Measurements from ENCODE around the gene CCDC83.
"Not testable (repeated sequence)": the region's sequence is repeated elsewhere in the genome, so short reads cannot be mapped to it uniquely, and the experiment has no call there.

Gene CCDC83

DNA sequence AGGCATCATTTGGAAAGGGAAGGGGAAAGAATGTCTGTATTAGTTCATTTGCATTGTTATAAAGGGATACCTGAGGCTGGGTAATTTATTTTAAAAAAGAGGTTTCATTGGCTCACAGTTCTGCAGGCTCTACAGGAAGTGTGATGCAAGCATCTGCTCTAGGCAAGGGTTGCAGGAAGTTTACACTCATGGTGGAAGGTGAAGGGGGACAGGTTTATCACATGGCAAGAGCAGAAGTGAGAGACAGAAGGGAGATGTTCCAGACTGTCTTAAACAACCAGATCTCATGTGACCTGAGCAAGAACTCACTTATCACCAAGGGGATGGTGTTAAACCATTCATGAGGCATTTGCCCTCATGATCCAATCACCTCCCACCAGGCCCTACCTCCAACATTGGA is 90.6 kb downstream of the CCDC83 start:
- DNase-seq, result no peak

DNA sequence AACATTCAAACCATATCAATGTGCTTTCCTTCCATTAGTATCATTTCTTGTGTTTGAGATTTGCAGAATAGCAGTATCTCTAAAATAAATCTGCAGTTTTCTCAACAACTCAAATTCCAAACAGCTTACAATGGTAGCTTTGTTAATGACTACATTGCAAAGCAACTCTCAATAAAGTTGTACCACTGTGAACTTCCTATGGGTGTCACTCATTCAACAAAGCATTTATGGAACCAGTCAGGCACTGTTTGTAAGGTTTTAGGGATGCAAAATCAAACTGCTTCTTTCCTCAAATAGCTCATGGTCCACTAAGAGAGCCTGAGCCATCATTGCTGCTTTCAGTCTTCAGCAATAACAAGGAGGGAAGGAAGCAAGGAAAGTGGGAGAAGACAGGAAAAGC is 91.0 kb downstream of the CCDC83 start:
- DNase-seq, result no peak

DNA sequence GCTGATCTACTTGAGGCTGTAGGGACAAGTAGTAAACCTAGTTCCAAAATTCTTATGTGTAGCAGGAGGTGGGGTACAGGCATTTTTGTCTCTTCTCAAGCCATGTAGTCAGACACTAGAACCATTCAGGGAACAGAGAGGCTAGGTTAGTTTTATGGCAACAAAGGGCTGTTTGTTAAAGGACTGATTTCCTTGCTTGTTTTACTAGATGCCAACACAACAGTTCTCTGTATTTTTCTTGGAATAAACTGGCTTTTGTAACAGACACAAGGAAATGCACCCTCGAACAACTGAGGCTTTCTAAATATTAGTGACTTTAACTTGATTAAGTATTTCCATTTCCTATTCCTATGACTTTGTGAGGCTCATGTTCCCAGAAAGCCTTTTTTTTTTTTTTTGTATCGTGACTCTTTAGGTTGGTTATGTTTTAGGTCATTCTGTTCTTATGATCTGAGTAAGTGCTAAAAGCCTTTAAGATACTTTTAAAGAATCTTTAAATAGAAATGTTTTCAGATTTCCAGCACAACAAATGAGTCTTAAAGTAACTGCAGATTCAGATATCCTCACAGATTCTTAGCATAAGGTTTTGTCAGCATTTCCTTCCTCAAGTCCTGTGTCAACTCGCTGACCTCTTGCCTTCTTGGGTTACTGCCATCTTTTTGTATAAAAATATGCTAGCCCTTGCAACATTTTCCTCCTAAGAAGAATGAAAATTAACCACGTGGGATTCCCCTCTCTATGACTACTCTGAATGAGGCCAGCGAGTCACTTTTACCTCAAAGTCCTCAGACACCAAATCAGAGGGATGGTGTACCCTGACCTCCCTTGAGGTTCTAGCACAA is 92.5 kb downstream of the CCDC83 start:
- no peak for DNase-seq

DNA sequence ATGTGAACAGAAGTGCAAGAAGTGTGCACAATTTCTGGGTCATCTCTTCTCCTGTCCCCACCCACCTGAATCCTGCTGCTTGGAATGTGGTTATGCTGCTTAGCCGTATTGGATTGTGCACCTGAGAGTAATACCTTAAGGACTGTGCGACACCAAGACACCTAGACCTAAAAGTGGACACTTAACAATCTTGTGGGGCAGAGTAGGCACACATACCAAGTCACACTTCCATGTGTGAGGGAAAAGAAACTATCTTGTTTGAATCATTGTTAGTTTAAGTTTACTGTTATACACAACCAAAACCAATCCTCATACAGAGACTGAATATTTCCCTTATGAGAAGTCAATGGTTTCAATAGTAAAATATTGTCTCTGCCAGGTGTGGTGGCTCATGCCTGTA is 93.7 kb downstream of the CCDC83 start:
- no peak for DNase-seq

DNA sequence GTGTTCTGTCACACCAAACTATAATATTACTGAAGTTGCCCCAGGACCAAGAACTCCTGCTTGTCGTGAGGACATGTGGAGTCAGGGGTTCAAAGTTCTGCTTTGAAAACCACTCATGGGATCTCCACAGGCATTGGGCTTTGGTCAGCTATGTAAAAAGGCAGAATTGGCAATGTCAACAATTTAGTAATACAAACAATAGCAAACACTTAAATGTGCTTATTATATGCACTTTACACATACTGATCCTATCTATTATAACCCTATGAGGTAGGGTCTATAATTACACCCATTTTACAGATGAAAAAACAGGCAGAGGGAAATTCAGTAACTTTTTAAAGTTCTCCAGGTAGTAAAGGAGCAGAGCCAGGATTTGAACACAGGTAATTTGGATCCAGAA is 94.6 kb downstream of the CCDC83 start:
- DNase-seq, result no peak

DNA sequence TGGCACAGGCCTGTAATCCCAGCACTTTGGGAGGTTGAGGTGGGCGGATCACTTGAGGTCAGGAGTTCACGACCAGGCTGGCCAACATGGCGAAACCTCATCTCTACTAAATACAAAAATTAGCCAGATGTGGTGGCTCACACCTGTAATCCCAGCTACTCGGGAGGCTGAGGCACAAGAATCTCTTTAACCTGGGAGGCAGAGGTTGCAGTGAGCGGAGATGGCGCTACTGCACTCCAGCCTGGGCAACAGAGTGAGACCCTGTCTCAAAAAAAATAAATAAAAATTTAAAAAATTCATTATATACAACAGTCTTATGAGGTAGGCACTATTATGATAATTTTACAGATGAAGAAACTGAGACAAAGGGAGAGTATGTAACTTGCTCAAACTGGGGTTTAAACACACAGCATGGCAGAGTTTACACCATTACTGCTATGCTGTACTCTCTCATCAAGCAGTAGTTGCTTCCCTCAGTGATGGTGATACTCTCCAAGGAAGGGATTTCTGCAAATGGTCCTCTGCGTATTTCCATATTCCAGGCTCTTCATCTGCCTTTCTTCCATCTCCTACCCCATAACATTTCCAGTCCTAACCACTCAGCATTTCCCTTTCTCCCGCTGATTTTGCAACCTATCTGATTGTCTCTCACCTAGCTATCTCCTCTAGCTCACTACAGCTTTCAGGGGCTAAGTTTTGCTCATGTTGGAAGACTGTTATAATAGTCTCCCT is 95.3 kb downstream of the CCDC83 start:
- DNase-seq, result no peak

DNA sequence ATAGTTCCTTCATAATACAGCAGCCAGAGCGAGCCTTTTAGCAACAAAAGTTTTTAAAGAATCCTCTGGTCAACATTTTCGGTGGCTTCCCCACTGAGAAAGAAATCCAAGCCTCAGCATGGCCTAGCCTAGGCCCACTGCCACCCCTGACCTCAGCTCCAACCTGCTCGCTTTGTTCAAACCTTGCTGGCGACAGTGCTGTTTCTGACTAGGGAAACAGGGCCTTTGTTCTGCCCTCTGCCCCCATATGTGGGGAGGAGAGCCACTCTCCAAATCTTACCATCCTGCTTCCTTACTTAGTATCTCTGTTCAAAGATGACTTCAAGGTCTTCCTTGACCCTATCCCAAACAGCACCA is 95.8 kb downstream of the CCDC83 start:
- no peak for DNase-seq

DNA sequence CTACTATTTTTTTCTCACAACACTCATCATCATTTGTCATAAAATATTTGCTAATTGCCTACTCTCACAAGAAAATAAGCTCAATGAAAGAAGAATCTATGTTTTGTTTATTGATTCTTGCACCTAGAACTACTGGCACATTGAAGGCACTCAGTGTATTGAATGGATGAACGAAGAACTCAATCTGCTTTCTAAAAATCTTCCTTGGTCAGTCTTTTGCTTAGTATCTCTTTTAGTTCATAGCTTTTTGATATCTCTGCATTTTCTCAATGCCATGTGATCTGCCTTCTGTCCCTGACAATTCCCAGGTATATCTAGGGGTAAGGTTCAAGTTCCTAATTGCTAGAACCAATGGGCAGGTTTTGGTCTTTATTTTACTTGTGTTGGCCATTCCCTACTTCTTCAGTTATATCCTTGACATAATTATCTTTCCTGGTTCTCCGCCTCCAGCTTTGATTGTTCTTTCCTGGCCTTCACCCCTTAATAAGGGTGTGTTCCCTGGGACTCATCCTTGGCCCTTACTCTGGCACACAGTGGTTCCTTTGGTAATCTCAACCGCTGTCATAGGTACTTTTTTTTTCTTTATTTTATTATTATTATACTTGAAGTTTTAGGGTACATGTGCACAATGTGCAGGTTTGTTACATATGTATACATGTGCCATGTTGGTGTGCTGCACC is 96.4 kb downstream of the CCDC83 start:
- DNase-seq, result no peak

DNA sequence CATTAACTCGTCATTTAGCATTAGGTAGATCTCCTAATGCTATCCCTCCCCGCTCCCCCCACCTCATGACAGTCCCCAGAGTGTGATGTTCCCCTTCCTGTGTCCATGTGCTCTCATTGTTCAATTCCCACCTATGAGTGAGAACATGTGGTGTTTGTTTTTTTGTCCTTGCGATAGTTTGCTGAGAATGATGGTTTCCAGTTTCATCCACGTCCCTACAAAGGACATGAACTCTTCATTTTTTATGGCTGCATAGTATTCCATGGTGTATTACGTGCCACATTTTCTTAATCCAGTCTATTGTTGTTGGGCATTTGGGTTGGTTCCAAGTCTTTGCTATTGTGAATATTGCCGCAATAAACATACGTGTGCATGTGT is 96.9 kb downstream of the CCDC83 start:
- DNase-seq, result not testable (repeated sequence)

DNA sequence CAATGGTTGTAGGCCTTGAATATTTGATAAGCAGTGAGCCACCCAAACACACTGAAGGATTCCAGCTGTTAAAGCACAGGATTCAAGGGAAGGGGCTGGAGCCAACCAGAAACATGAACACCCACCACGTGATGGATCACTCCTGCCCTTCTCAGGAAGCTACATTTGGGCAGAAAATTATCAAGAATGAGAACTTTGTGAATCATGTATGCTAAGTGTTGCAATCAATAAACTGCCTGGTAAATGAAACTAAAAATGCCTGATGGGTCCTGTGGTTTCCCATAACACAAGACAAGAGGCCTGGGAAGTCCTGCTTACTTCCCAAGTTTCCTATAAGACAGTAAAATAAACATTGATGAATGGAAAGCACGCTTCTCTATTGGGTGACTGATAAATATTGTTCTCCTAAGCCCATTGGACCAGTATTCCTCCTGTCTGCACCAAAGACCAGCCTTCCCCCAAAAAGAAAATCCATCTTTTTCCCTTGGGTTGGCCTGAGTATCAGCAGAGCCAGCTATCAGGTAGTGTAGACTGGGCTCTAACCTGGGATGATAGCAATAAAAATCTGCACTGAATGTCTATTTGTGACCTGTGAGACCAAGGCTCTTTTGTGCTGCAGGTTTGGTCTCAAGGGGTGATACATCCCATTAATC is 98.4 kb downstream of the CCDC83 start:
- no peak for DNase-seq

DNA sequence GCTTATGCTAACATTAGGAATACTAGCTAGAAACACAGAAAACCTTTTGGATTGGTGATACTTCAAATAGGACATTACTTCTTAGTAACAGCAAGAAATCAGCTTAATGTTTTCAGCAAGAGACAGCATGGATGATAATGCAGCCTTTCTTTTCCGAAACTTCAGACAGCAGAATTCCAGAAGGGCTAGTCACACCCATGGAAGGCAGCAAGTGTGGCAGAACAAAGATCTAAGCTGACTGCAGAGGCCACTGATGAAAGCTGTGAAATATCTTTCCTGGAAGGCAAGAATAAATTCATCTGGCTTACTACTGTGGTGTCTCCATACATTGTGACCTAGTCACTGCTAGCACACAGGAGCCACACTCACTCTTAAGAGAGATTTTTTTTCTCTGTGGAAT is 100.3 kb downstream of the CCDC83 start:
- DNase-seq, result no peak

DNA sequence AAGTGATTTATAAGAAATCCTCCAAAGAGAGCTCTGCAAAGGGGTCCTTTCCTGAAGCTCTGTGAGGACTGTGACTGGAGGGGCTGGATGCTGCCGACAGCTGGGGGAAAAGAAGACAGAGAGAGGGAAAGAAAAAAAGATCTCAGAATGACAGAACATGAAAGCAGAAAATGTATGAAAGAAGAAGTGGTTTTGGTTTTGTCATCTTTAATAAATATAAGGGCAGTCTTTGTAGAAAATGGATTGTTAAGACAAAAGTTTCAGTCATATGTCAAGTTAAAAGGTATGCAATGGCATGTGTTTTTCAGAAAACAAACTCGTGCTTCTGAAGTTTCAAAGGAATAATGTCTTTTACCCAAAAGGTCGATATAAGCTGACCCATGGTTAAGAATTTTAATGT is 105.5 kb downstream of the CCDC83 start:
- DNase-seq, result no peak

DNA sequence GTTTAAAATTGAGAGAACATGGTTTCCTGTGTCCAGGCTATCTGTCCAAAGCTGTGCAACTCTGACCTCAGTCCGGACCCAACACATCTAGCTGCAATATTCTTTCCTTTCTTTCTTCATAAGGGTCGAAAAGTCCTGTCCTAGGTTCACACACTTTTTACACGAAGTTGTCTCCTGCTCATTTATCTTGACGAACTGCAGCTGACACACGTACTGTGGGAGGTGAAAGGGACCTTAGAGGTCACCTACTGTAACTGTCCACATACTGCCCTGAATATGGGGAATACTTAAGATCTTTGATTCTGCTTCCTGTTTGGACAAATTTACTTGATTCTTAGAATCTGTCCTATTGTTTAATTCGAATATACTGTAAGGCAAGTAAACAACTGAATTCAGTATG is 105.9 kb downstream of the CCDC83 start:
- no peak for DNase-seq

DNA sequence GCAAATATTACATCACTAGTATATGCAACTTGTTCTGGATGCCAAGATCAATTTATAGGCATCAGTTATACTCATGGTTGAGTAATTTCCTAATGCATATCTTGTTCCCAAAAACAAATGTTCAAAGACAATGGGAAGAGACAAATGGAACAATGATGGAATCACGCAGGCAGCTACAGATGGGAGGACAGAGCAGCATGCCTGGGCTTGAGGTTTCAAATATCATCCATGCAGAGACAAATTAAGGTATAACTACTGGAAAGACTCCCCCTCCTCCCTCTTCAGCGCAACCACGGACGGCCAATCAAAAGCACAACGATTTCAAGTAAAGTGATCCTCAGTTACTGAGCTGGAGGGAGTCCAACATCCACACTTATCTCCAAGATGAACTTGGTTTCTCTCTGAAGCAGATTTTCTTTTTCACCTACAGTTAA is 106.8 kb downstream of the CCDC83 start:
- DNase-seq, result no peak

DNA sequence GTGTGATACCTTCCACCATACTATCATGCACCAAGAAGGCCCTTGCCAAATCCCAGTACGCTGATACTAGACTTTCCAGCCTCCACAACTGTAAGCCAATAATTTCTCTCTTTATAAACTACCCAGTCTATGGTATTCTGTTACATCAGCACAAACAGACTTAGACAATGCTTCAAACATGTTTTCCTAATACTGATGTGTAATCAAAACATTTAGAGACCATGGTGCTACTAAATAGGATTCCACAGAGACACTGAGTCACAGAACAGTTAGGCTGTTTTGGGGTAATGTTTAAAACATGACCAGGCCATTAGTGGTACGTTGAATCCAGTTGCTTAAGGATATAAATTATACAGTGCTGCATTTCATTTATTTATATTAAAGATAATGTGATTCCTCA is 110.0 kb downstream of the CCDC83 start:
- DNase-seq, result no peak

DNA sequence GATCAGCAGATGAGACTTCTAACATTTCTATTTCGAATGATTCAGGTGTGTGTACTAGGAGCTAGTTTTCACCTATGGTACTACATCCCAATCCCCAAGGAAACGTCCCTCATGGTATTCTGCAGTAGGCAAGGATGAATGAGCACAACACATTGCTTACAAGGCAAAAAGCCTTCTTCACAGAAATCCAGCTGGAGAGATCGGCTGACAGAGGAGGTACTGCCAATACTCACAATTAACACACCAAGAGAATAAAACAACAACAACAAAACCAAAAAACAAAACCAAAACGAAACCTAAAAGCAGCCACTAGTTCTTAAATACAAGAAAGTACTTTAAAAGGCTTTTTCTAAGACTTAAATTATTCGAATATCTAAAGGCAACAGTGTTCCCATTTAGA is 112.3 kb downstream of the CCDC83 start:
- DNase-seq, result no peak
